Prostate gland (tissue), 2 donors: ENCODE measurements around the gene SFI1.

Experiments used
- POLR2A ChIP-seq: fragments of 450-650 bp; IDR thresholded peaks from one replicate; pipeline ENCODE4 v1.6.1; 2016; ENCODE audit warnings: antibody characterized with exemption, mild to moderate bottlenecking
- POLR2AphosphoS5 ChIP-seq: sonication (generic); formaldehyde crosslinking; IDR thresholded peaks from one replicate; pipeline ENCODE4 v1.6.1; 2017; ENCODE audit warnings: antibody characterized with exemption
- TF ChIP-seq, protein P1 (sequence below), 4 experiments: fragments of 200-600 bp in 2 of 4; fragments of 450-650 bp in 2 of 4; sonication (generic) in 2 of 4; IDR thresholded peaks; 1 replicate in 3 of 4; 2 replicates in 1 of 4; pipeline ENCODE4 v1.5.1; 2016 to 2019; ENCODE audit warnings: antibody characterized with exemption in 4 of 4, mild to moderate bottlenecking in 2 of 4, moderate library complexity in 2 of 4

DNA sequence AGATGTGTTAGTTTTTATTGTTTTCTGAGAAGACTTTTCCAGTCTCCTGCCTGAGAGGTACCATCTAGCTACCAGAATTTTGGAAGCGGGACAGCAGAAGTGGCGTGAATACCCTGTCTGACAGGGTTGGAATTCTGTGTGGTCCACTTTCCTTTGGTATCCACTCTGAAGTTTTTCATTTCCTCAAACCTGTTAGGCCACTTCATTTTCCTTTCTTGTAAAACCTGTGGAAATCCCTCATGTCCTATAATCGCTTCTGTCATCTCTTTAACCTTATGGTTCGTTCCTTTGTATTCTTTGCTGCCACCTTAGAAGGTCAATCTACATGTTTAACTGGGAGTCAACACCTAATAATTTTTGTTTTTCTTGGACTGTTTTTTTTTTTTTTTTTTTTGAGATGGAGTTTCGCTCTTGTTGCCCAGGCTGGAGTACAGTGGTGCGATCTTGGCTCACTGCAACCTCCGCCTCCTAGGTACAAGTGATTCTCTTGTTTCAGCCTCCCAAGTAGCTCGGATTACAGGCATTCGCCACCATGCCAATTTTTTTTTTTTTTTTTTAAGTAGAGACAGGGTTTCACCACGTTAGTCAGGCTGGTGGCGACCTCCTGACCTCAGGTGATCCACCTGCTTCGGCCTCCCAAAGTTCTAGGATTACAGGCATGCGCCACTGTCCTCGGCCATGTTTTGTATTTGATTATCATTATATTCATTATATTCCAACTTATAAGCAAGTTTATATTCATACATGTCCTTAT lies 7.1 kb downstream of the SFI1 start:
- TF ChIP-seq POLR2A (no peak), POLR2AphosphoS5 (peak; percentile 16)
- TF ChIP-seq, protein P1, sequence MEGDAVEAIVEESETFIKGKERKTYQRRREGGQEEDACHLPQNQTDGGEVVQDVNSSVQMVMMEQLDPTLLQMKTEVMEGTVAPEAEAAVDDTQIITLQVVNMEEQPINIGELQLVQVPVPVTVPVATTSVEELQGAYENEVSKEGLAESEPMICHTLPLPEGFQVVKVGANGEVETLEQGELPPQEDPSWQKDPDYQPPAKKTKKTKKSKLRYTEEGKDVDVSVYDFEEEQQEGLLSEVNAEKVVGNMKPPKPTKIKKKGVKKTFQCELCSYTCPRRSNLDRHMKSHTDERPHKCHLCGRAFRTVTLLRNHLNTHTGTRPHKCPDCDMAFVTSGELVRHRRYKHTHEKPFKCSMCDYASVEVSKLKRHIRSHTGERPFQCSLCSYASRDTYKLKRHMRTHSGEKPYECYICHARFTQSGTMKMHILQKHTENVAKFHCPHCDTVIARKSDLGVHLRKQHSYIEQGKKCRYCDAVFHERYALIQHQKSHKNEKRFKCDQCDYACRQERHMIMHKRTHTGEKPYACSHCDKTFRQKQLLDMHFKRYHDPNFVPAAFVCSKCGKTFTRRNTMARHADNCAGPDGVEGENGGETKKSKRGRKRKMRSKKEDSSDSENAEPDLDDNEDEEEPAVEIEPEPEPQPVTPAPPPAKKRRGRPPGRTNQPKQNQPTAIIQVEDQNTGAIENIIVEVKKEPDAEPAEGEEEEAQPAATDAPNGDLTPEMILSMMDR (IDR thresholded peaks at IDR 0.05) = no peak
